K562 (cell line): ENCODE data around the gene PSME4.

Experiments used
- FOSL1 ChIP-seq: fragments of 200-800 bp; sonication (Bioruptor generic); conservative IDR thresholded peaks from 2 replicates; pipeline ENCODE4 v1.6.1; 2016; ENCODE audit warnings: missing genetic modification characterization, missing compliant biosample characterization
- NFYB ChIP-seq: IDR thresholded peaks from 2 replicates; pipeline ENCODE4 v1.6.1; 2011; ENCODE audit warnings: mild to moderate bottlenecking, moderate library complexity; ENCODE audit not compliant: insufficient read length; ENCODE audit errors: extremely low read depth
- NUFIP1 ChIP-seq: fragments of 450-650 bp; IDR thresholded peaks from 2 replicates; pipeline ENCODE4 v1.6.1; 2018; ENCODE audit not compliant: partially characterized antibody

DNA sequence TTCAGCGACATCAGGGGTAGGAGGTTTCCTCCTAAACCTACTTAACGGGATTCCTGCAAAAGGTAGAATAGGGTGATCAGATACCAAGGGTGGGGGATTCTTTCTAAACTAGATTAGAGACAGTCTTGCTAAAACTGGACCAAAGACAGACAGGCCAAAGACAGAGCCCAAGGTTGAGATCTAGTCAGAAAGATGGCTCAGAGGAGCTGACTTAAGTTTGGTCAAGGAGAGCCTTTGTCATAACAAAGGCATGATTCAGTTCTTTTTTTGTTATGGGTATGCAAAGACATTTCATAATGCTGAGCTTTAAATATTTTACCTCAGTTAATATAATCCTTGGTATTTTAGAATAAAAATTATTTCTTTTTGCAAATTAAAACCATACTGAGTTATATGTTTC, 93.2 kb downstream of the PSME4 start:
- TF ChIP-seq FOSL1 (tag) (no peak), NUFIP1 (no peak), NFYB (no peak)
